ENCODE data around the gene TBC1D22A.

The TBC1D22A gene

GRCh38 chr22:47052236-47053012 is 290.0 kb downstream of the TBC1D22A start:
- no peaks in the 10 kb centered on the region for H3K79me2 ChIP-seq (ENCODE audit: insufficient read depth, low read depth)
- no peak overlapping the region for H3K9ac ChIP-seq
- H2AFZ ChIP-seq (ENCODE audit: low read depth) = no peak overlapping the region
- no peak overlapping the region for H3K4me2 ChIP-seq
- TF ChIP-seq, protein P1, sequence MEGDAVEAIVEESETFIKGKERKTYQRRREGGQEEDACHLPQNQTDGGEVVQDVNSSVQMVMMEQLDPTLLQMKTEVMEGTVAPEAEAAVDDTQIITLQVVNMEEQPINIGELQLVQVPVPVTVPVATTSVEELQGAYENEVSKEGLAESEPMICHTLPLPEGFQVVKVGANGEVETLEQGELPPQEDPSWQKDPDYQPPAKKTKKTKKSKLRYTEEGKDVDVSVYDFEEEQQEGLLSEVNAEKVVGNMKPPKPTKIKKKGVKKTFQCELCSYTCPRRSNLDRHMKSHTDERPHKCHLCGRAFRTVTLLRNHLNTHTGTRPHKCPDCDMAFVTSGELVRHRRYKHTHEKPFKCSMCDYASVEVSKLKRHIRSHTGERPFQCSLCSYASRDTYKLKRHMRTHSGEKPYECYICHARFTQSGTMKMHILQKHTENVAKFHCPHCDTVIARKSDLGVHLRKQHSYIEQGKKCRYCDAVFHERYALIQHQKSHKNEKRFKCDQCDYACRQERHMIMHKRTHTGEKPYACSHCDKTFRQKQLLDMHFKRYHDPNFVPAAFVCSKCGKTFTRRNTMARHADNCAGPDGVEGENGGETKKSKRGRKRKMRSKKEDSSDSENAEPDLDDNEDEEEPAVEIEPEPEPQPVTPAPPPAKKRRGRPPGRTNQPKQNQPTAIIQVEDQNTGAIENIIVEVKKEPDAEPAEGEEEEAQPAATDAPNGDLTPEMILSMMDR (conservative IDR thresholded peaks at IDR 0.05; ENCODE audit: low read depth, low read length) = no peak
- H3K4me1 ChIP-seq (ENCODE audit: low read depth, poor library complexity, severe bottlenecking) = no peaks in the 10 kb centered on the region
- no peaks in the 10 kb centered on the region for H4K20me1 ChIP-seq (ENCODE audit: insufficient read depth)
- H3K36me3 ChIP-seq (ENCODE audit: insufficient read depth) = no peaks in the 10 kb centered on the region
- H3K27ac ChIP-seq = no peak overlapping the region
- no peaks in the 10 kb centered on the region for H3K27me3 ChIP-seq (ENCODE audit: insufficient read depth, low read depth)
- H3K4me3 ChIP-seq (IDR thresholded peaks at IDR 0.05; ENCODE audit: insufficient read depth, low read depth, low read length) = no peak overlapping the region

DNA sequence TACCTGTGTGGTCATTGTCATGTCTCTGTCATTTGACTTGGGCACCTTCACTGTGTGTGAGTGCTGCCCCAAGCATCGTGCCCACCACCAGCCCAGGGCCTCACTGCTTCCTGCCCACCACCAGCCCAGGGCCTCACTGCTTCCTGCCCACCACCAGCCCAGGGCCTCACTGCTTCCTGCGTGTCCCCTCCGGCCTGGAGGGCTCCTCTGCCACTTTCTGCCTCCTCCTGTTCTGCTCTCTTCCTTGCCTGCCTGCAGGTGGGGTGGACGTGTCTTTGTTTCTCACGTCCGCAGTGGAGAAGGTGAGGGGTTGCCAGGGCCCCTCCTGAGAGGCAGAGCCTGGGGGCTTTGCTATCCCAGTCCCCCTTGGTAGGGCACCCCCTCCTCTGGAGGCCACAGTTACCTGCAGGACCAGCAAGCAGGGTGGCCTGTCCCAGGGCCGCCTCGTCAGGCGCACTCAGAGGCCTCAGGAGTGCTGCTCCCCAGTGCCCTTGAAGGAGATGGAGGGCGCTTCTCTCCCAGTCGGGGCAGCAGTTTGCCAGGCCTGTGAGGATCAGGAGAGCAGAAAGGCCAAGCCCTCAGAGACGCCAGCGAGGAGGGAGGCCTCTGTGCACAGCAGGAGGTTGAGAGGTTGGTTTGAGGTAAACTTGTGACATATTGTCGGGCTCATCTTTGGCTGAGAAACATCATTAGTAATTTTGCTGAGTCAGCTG is 290.7 kb downstream of the TBC1D22A start:
- no peak overlapping the region for H3K27ac ChIP-seq
- H3K4me3 ChIP-seq (IDR thresholded peaks at IDR 0.05; ENCODE audit: insufficient read depth, low read depth, low read length) = no peak overlapping the region
- H3K4me2 ChIP-seq = no peak overlapping the region
- H3K9ac ChIP-seq = no peak overlapping the region
- TF ChIP-seq, protein P1 (conservative IDR thresholded peaks at IDR 0.05; ENCODE audit: low read depth, low read length) = no peak
- H4K20me1 ChIP-seq (ENCODE audit: insufficient read depth) = no peaks in the 10 kb centered on the region
- no peaks in the 10 kb centered on the region for H3K4me1 ChIP-seq (ENCODE audit: low read depth, poor library complexity, severe bottlenecking)
- no peaks in the 10 kb centered on the region for H3K79me2 ChIP-seq (ENCODE audit: insufficient read depth, low read depth)
- no peak overlapping the region for H2AFZ ChIP-seq (ENCODE audit: low read depth)
- H3K27me3 ChIP-seq (ENCODE audit: insufficient read depth, low read depth) = no peaks in the 10 kb centered on the region
- H3K36me3 ChIP-seq (ENCODE audit: insufficient read depth) = no peaks in the 10 kb centered on the region

- no peaks in the 10 kb centered on the region for H3K4me1 ChIP-seq (ENCODE audit: low read depth, poor library complexity, severe bottlenecking)
- H3K27ac ChIP-seq = no peak overlapping the region
- no peak overlapping the region for H3K4me2 ChIP-seq
- H4K20me1 ChIP-seq (ENCODE audit: insufficient read depth) = no peaks in the 10 kb centered on the region
- H3K27me3 ChIP-seq (ENCODE audit: insufficient read depth, low read depth) = no peaks in the 10 kb centered on the region
- H3K36me3 ChIP-seq (ENCODE audit: insufficient read depth) = no peaks in the 10 kb centered on the region
- no peaks in the 10 kb centered on the region for H3K79me2 ChIP-seq (ENCODE audit: insufficient read depth, low read depth)
- no peak overlapping the region for H3K9ac ChIP-seq
- no peak overlapping the region for H2AFZ ChIP-seq (ENCODE audit: low read depth)
- no peak overlapping the region for H3K4me3 ChIP-seq (IDR thresholded peaks at IDR 0.05; ENCODE audit: insufficient read depth, low read depth, low read length)
- TF ChIP-seq, protein P1 (conservative IDR thresholded peaks at IDR 0.05; ENCODE audit: low read depth, low read length) = no peak
Measured at GRCh38 chr22:47053726-47054141, 291.3 kb downstream of the TBC1D22A start.

DNA sequence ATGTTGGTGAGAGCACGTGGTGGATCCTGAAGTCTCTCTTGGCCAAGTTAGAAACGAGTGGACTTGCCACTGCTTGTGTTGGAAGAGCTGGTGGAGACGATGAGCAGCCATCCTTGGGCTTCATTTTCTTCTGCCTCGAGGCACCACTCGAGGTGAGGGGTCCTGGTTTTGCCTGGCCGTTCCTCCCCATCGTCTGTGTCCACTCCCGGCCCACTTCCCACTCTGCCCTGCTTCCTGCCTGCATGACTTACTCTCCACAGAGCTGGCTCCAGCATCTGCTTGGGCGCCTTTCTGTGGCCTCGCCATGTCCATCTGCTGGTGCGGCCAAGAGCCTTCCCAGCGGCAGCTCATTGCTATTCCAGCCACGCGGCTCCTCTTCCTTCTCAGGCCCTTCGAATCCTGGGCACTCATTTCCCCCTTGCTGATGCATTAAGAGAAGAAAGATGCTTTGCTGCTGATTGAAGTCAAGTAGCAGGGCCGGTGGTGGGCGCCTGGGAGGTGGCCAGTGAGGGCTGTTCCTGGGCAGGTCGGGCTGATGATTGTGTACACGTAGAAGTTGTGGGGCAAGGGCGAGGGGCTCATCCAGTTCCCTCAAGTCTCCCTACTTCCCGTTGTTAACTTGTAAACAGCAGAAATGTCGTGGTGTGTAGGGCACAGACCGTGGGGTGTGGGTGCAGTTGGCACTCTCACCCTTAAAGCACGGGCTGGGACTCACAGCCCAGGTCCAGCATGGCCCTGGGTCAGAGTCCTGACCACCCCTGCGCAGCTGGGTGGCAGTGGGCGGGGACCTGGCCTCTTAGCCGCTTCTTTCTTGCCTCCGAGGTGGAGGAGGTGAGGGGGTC is 292.0 kb downstream of the TBC1D22A start:
- Histone ChIP-seq H3K4me2 (no peak overlapping the region), H2AFZ (ENCODE audit: low read depth) (no peak overlapping the region), H4K20me1 (ENCODE audit: insufficient read depth) (no peaks in the 10 kb centered on the region), H3K4me3 (IDR thresholded peaks at IDR 0.05; ENCODE audit: insufficient read depth, low read depth, low read length) (no peak overlapping the region), H3K79me2 (ENCODE audit: insufficient read depth, low read depth) (no peaks in the 10 kb centered on the region), H3K27ac (no peak overlapping the region), H3K4me1 (ENCODE audit: low read depth, poor library complexity, severe bottlenecking) (no peaks in the 10 kb centered on the region), H3K36me3 (ENCODE audit: insufficient read depth) (no peaks in the 10 kb centered on the region), H3K9ac (no peak overlapping the region), H3K27me3 (ENCODE audit: insufficient read depth, low read depth) (no peaks in the 10 kb centered on the region)
- TF ChIP-seq, protein P1 (conservative IDR thresholded peaks at IDR 0.05; ENCODE audit: low read depth, low read length) = no peak
